Measurements from ENCODE around the gene TMA7. TPM values are rescaled to one million over a fixed set of nuclear protein-coding genes. Genes with fewer than 3 reads are reported as not detected.

Gene TMA7
- total RNA-seq, 2 experiments from 2014 or later = 318 to 323 TPM

- no peaks in the 10 kb centered on the region for H3K9me3 Mint-ChIP-seq
- H3K27ac Mint-ChIP-seq = no peak overlapping the region
- intact Hi-C loops (cut with micrococcal nuclease) = no loop called here
- ChIA-PET CTCF (no interaction called here), POLR2A (no interaction called here)
- no peak overlapping the region for H3K4me3 Mint-ChIP-seq
- H3K27me3 Mint-ChIP-seq = no peaks in the 10 kb centered on the region
- H3K4me1 Mint-ChIP-seq (ENCODE audit: low read depth) = no peaks in the 10 kb centered on the region
- H3K36me3 Mint-ChIP-seq = peaks cover 7% of the 10 kb centered on the region
- DNase-seq = no peak
Measured at GRCh38 chr3:48493203-48493501, 53.1 kb downstream of the TMA7 start.

Other genes with a start within 250 kb of the TMA7 start
- gene CAMP, start 216.8 kb upstream of the TMA7 start, total RNA-seq = not detected
- gene ZNF589, start 199.2 kb upstream of the TMA7 start, total RNA-seq = 10 to 100 TPM; 28.0 to 31.4 TPM
- gene NME6, start 138.9 kb upstream of the TMA7 start, total RNA-seq = 10 to 100 TPM; 24.7 to 31.4 TPM
- not detected for gene SPINK8, start 106.6 kb upstream of the TMA7 start, total RNA-seq
- not detected for gene FBXW12, start 68.0 kb upstream of the TMA7 start, total RNA-seq
- 1 to 10 TPM; 3.2 to 3.8 TPM for gene PLXNB1, start 10.2 kb upstream of the TMA7 start, total RNA-seq
- gene CCDC51, start 138 bp upstream of the TMA7 start, total RNA-seq = 10 to 100 TPM; 24.3 to 24.4 TPM
- gene ATRIP, start 6.5 kb downstream of the TMA7 start, total RNA-seq = 10 to 100 TPM; 13.8 to 14.5 TPM
- gene SHISA5, start 63.9 kb downstream of the TMA7 start, total RNA-seq = 10 to 100 TPM; 88.9 to 93.1 TPM
- gene PFKFB4, start 116.5 kb downstream of the TMA7 start, total RNA-seq = 10 to 100 TPM; 19.4 to 22.4 TPM
- not detected for gene UCN2, start 123.5 kb downstream of the TMA7 start, total RNA-seq
- 1 to 10 TPM; 1.1 TPM for gene COL7A1, start 155.1 kb downstream of the TMA7 start, total RNA-seq
- 100 to 1,000 TPM; 251 to 259 TPM for gene UQCRC1, start 169.4 kb downstream of the TMA7 start, total RNA-seq
- under 1 TPM in 1 of 2 experiments, not detected in 1; 0.75 TPM for gene TMEM89, start 181.5 kb downstream of the TMA7 start, total RNA-seq
- gene SLC26A6, start 195.2 kb downstream of the TMA7 start, total RNA-seq = 10 to 100 TPM; 47.7 to 52.4 TPM
- 1 to 10 TPM; 6.9 to 7.5 TPM for gene CELSR3, start 222.6 kb downstream of the TMA7 start, total RNA-seq
- gene NCKIPSD, start 245.7 kb downstream of the TMA7 start, total RNA-seq = 10 to 100 TPM; 36.5 to 38.5 TPM

All from activated CD4-positive, alpha-beta memory T cell treated with anti-CD3 and anti-CD28 coated beads for 36 hours (primary cell).